ENCODE data around the gene CHPF. TPM values are rescaled to one million over a fixed set of nuclear protein-coding genes. Genes with fewer than 3 reads are reported as not detected.

CHPF gene
- total RNA-seq, 4 donors from 2014 or later: 19.0 to 122 (median 90.5) TPM

GRCh38 chr2:219500135-219500534 lies 43.5 kb downstream of the CHPF start:
- H3K9me3 ChIP-seq: no peaks in the 10 kb centered on the region
- H3K4me3 ChIP-seq: no peak overlapping the region
- TF ChIP-seq POLR2A (IDR thresholded peaks at IDR 0.05): no peak
- TF ChIP-seq, protein P1, sequence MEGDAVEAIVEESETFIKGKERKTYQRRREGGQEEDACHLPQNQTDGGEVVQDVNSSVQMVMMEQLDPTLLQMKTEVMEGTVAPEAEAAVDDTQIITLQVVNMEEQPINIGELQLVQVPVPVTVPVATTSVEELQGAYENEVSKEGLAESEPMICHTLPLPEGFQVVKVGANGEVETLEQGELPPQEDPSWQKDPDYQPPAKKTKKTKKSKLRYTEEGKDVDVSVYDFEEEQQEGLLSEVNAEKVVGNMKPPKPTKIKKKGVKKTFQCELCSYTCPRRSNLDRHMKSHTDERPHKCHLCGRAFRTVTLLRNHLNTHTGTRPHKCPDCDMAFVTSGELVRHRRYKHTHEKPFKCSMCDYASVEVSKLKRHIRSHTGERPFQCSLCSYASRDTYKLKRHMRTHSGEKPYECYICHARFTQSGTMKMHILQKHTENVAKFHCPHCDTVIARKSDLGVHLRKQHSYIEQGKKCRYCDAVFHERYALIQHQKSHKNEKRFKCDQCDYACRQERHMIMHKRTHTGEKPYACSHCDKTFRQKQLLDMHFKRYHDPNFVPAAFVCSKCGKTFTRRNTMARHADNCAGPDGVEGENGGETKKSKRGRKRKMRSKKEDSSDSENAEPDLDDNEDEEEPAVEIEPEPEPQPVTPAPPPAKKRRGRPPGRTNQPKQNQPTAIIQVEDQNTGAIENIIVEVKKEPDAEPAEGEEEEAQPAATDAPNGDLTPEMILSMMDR (IDR thresholded peaks at IDR 0.05): no peak
- peaks cover 0 to 5% of the 10 kb centered on the region in 2 donors for H3K27me3 ChIP-seq
- peaks cover 0 to 26% (median 11%) of the 10 kb centered on the region in 4 donors for H3K4me1 ChIP-seq
- no peak for DNase-seq
- H3K27ac ChIP-seq: no peak overlapping the region
- H3K36me3 ChIP-seq: peaks cover 0 to 25% (median 0%) of the 10 kb centered on the region in 3 donors

- peaks cover 0 to 5% of the 10 kb centered on the region in 2 donors for H3K27me3 ChIP-seq
- H3K9me3 ChIP-seq: no peaks in the 10 kb centered on the region
- TF ChIP-seq, protein P1 (IDR thresholded peaks at IDR 0.05): no peak
- no peak for TF ChIP-seq POLR2A (IDR thresholded peaks at IDR 0.05)
- peaks cover 0 to 26% (median 11%) of the 10 kb centered on the region in 4 donors for H3K4me1 ChIP-seq
- H3K4me3 ChIP-seq: peak overlapping the region in 3 of 4 donors; percentile 68 to 76 (median 69)
- no peak for DNase-seq
- H3K27ac ChIP-seq: no peak overlapping the region
- peaks cover 0 to 19% (median 0%) of the 10 kb centered on the region in 3 donors for H3K36me3 ChIP-seq
Observed at GRCh38 chr2:219499555-219499954, 44.1 kb downstream of the CHPF start.

DNA sequence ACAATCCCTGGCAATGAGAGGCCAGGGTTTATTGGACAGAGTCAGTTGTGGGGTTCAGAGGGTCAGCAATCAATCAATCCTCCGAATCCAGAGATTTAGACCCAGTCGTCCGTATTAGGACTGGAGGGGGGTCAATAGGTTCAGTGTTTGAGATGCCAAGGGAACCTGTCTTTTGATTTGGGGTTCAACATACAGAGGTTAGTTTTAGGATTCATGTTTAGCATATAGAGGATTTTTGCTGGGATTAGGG lies 44.6 kb downstream of the CHPF start:
- TF ChIP-seq POLR2A (IDR thresholded peaks at IDR 0.05): no peak
- TF ChIP-seq, protein P1 (IDR thresholded peaks at IDR 0.05): no peak
- peaks cover 0 to 13% (median 0%) of the 10 kb centered on the region in 3 donors for H3K36me3 ChIP-seq
- H3K27me3 ChIP-seq: peaks cover 0 to 5% of the 10 kb centered on the region in 2 donors
- H3K4me3 ChIP-seq: peak overlapping the region; percentile 67 to 76 (median 68)
- no peak for DNase-seq
- H3K27ac ChIP-seq: peak overlapping the region; percentile 76 to 99 (median 94)
- no peaks in the 10 kb centered on the region for H3K9me3 ChIP-seq
- peaks cover 0 to 26% (median 11%) of the 10 kb centered on the region in 4 donors for H3K4me1 ChIP-seq

- Histone ChIP-seq H3K4me3 (peak within 1 kb of the TSS; percentile 67 to 76 (median 68)), H3K4me1 (peaks cover 0 to 26% (median 11%) of the 10 kb centered on the region in 4 donors), H3K27ac (peak within 1 kb of the TSS; percentile 76 to 99 (median 94)), H3K9me3 (no peaks in the 10 kb centered on the region), H3K27me3 (peaks cover 0 to 5% of the 10 kb centered on the region in 2 donors), H3K36me3 (peaks cover 0 to 8% (median 0%) of the 10 kb centered on the region in 3 donors)
- peak; percentile 55 to 82 for TF ChIP-seq POLR2A (IDR thresholded peaks at IDR 0.05)
- TF ChIP-seq, protein P1 (IDR thresholded peaks at IDR 0.05): peak in 2 of 6 experiments; percentile 18 to 20
- peak; percentile 94 to 99 (median 97) for DNase-seq
Observed at GRCh38 chr2:219498280-219499057, 45.1 kb downstream of the CHPF start, which contains the start of gene GMPPA. GMPPA (plus strand) TSS chr2:219498891; CDS start chr2:219499976, 1,085 bp downstream.

GRCh38 chr2:219497495-219498279 lies 45.9 kb downstream of the CHPF start:
- H3K4me1 ChIP-seq: peaks cover 0 to 26% (median 11%) of the 10 kb centered on the region in 4 donors
- DNase-seq: peak; percentile 66 to 95 (median 94)
- peak overlapping the region; percentile 76 to 99 (median 94) for H3K27ac ChIP-seq
- H3K9me3 ChIP-seq: no peaks in the 10 kb centered on the region
- TF ChIP-seq, protein P1 (IDR thresholded peaks at IDR 0.05): peak in 1 of 6 experiments; percentile 10
- peak; percentile 75 for TF ChIP-seq POLR2A (IDR thresholded peaks at IDR 0.05)
- H3K36me3 ChIP-seq: peaks cover 0 to 7% (median 0%) of the 10 kb centered on the region in 3 donors
- H3K4me3 ChIP-seq: peak overlapping the region; percentile 67 to 76 (median 68)
- peaks cover 0 to 5% of the 10 kb centered on the region in 2 donors for H3K27me3 ChIP-seq

Data from Peyer's patch (tissue), 4 donors.